SK-N-SH treated with all-trans-retinoic acid at 6 μM for 48 hours (cell line): Measurements from ENCODE around the gene GAREM1.

ENCODE experiments used
- ATAC-seq: fragments of 200-7000 bp; cut with Tn5 transposase; 3 replicates; pipeline ENCODE4 v1.9.1; 2020; ENCODE audit warnings: mild to moderate bottlenecking, moderate library complexity
- ARNTL ChIP-seq: fragments of 450-650 bp; formaldehyde crosslinking; IDR thresholded peaks from 2 replicates; pipeline ENCODE4 v1.5.0; 2020; ENCODE audit warnings: low read depth, mild to moderate bottlenecking, moderate library complexity, borderline replicate concordance
- BACH2 ChIP-seq: fragments of 250-450 bp; sonication (Bioruptor Pico); IDR thresholded peaks from 2 replicates; pipeline ENCODE4 v1.9.0; 2021; ENCODE audit warnings: mild to moderate bottlenecking, borderline replicate concordance
- CREB5 ChIP-seq: fragments of 250-450 bp; sonication (Bioruptor Pico); IDR thresholded peaks from 2 replicates; pipeline ENCODE4 v1.5.1; 2020; ENCODE audit warnings: low read depth, mild to moderate bottlenecking, moderate library complexity
- CSDC2 ChIP-seq: fragments of 250-450 bp; sonication (Bioruptor Pico); IDR thresholded peaks from 2 replicates; pipeline ENCODE4 v1.5.0; 2020; ENCODE audit warnings: mild to moderate bottlenecking, moderate library complexity
- CSRNP3 ChIP-seq: fragments of 250-450 bp; sonication (Bioruptor Pico); IDR thresholded peaks from 2 replicates; pipeline ENCODE4 v1.5.1; 2021; ENCODE audit warnings: mild to moderate bottlenecking, moderate library complexity
- ESRRG ChIP-seq: fragments of 250-450 bp; sonication (Bioruptor Pico); IDR thresholded peaks from 2 replicates; pipeline ENCODE4 v1.6.1; 2021; ENCODE audit warnings: mild to moderate bottlenecking
- GLIS3 ChIP-seq: fragments of 250-450 bp; sonication (Bioruptor Pico); IDR thresholded peaks from 2 replicates; pipeline ENCODE4 v1.5.0; 2020; ENCODE audit warnings: mild to moderate bottlenecking, moderate library complexity
- ISL1 ChIP-seq: fragments of 250-450 bp; sonication (Bioruptor Pico); IDR thresholded peaks from 2 replicates; pipeline ENCODE4 v2.1.2; 2022; ENCODE audit warnings: mild to moderate bottlenecking, moderate library complexity
- OSR1 ChIP-seq: fragments of 250-450 bp; sonication (Bioruptor Pico); IDR thresholded peaks from 2 replicates; pipeline ENCODE4 v1.8.0; 2022; ENCODE audit warnings: moderate library complexity, mild to moderate bottlenecking, inconsistent platforms
- PATZ1 ChIP-seq: fragments of 250-450 bp; sonication (Bioruptor Pico); IDR thresholded peaks from 2 replicates; pipeline ENCODE4 v1.8.0; 2020; ENCODE audit warnings: mild to moderate bottlenecking, moderate library complexity, borderline replicate concordance
- POU6F1 ChIP-seq: fragments of 250-450 bp; sonication (Bioruptor Pico); IDR thresholded peaks from 2 replicates; pipeline ENCODE4 v1.8.0; 2021; ENCODE audit warnings: low read depth, mild to moderate bottlenecking, moderate library complexity, borderline replicate concordance
- PPARA ChIP-seq: fragments of 250-450 bp; sonication (Bioruptor Pico); IDR thresholded peaks from 2 replicates; pipeline ENCODE4 v1.5.0; 2020; ENCODE audit warnings: mild to moderate bottlenecking, borderline replicate concordance
- RARB ChIP-seq: fragments of 250-450 bp; sonication (Bioruptor Pico); IDR thresholded peaks from 2 replicates; pipeline ENCODE4 v1.8.0; 2021; ENCODE audit warnings: mild to moderate bottlenecking, moderate library complexity
- SNAI2 ChIP-seq: fragments of 250-450 bp; sonication (Bioruptor Pico); IDR thresholded peaks from 2 replicates; pipeline ENCODE4 v1.5.0; 2020; ENCODE audit warnings: mild to moderate bottlenecking, moderate library complexity
- TCF4 ChIP-seq: fragments of 250-450 bp; sonication (Bioruptor Pico); IDR thresholded peaks from 2 replicates; pipeline ENCODE4 v1.8.0; 2021; ENCODE audit warnings: mild to moderate bottlenecking, moderate library complexity, borderline replicate concordance
- TOX ChIP-seq: fragments of 250-450 bp; sonication (Bioruptor Pico); IDR thresholded peaks from 2 replicates; pipeline ENCODE4 v1.8.0; 2021; ENCODE audit warnings: mild to moderate bottlenecking, moderate library complexity, borderline replicate concordance
- TSHZ2 ChIP-seq: fragments of 250-450 bp; sonication (Bioruptor Pico); IDR thresholded peaks from 2 replicates; pipeline ENCODE4 v1.5.0; 2020; ENCODE audit warnings: mild to moderate bottlenecking, moderate library complexity
- ZFP3 ChIP-seq: fragments of 250-450 bp; sonication (Bioruptor Pico); IDR thresholded peaks from 2 replicates; pipeline ENCODE4 v1.5.0; 2020; ENCODE audit warnings: mild to moderate bottlenecking, moderate library complexity
- ZFP30 ChIP-seq: fragments of 450-650 bp; formaldehyde crosslinking; IDR thresholded peaks from 2 replicates; pipeline ENCODE4 v1.5.0; 2022; ENCODE audit warnings: mild to moderate bottlenecking, moderate library complexity
- ZNF565 ChIP-seq: fragments of 450-650 bp; formaldehyde crosslinking; conservative IDR thresholded peaks from 2 replicates; pipeline ENCODE4 v1.5.0; 2020; ENCODE audit warnings: low read depth, mild to moderate bottlenecking, moderate library complexity
- ZNF70 ChIP-seq: fragments of 450-650 bp; formaldehyde crosslinking; IDR thresholded peaks from 2 replicates; pipeline ENCODE4 v1.5.0; 2020; ENCODE audit warnings: mild to moderate bottlenecking, moderate library complexity
- ZNF8 ChIP-seq: fragments of 450-650 bp; formaldehyde crosslinking; IDR thresholded peaks from 2 replicates; pipeline ENCODE4 v1.5.0; 2020; ENCODE audit warnings: mild to moderate bottlenecking, moderate library complexity

GAREM1 gene

GRCh38 chr18:32442575-32442974 is 28.1 kb downstream of the GAREM1 start:
- TF ChIP-seq GLIS3 (CRISPR knock-in tag) (no peak), OSR1 (CRISPR knock-in tag) (no peak), CSRNP3 (CRISPR knock-in tag) (no peak), ISL1 (CRISPR knock-in tag) (no peak), PATZ1 (CRISPR knock-in tag) (no peak), SNAI2 (CRISPR knock-in tag) (no peak), CSDC2 (CRISPR knock-in tag) (no peak), ZNF70 (CRISPR knock-in tag) (no peak)
- ATAC-seq: no peak; the same call in 2 of the 3 replicates

GRCh38 chr18:32441533-32441932 is 29.1 kb downstream of the GAREM1 start:
- no peak for ATAC-seq
- TF ChIP-seq TOX: no peak
- no peak for TF ChIP-seq CSDC2 (CRISPR knock-in tag)
- TF ChIP-seq PPARA (CRISPR knock-in tag): no peak
- no peak for TF ChIP-seq ARNTL
- no peak for TF ChIP-seq TSHZ2 (CRISPR knock-in tag)
- no peak for TF ChIP-seq BACH2
- no peak for TF ChIP-seq SNAI2 (CRISPR knock-in tag)
- no peak for TF ChIP-seq ZNF70 (CRISPR knock-in tag)
- TF ChIP-seq ISL1 (CRISPR knock-in tag): no peak
- no peak for TF ChIP-seq RARB (CRISPR knock-in tag)
- TF ChIP-seq ESRRG (CRISPR knock-in tag): no peak
- TF ChIP-seq POU6F1 (CRISPR knock-in tag): no peak
- TF ChIP-seq CREB5: no peak
- no peak for TF ChIP-seq GLIS3 (CRISPR knock-in tag)
- TF ChIP-seq ZNF565: no peak
- TF ChIP-seq CSRNP3 (CRISPR knock-in tag): no peak
- no peak for TF ChIP-seq ZFP3

- ATAC-seq: no peak
- TF ChIP-seq OSR1 (CRISPR knock-in tag): no peak
- TF ChIP-seq ZNF8 (CRISPR knock-in tag): no peak
- no peak for TF ChIP-seq ZFP3
- TF ChIP-seq TSHZ2 (CRISPR knock-in tag): no peak
- TF ChIP-seq ARNTL: no peak
- TF ChIP-seq PATZ1 (CRISPR knock-in tag): no peak
- no peak for TF ChIP-seq BACH2
- no peak for TF ChIP-seq TCF4 (CRISPR knock-in tag)
- TF ChIP-seq ZNF565: no peak
- no peak for TF ChIP-seq SNAI2 (CRISPR knock-in tag)
- TF ChIP-seq ZFP30 (CRISPR knock-in tag): no peak
Observed at GRCh38 chr18:32440518-32440917, 30.2 kb downstream of the GAREM1 start.
